ENCODE measurements around the gene NIFK.

GRCh38 chr2:121777699-121778058 is 41.0 kb upstream of the NIFK start:
- TF ChIP-seq, protein P1, sequence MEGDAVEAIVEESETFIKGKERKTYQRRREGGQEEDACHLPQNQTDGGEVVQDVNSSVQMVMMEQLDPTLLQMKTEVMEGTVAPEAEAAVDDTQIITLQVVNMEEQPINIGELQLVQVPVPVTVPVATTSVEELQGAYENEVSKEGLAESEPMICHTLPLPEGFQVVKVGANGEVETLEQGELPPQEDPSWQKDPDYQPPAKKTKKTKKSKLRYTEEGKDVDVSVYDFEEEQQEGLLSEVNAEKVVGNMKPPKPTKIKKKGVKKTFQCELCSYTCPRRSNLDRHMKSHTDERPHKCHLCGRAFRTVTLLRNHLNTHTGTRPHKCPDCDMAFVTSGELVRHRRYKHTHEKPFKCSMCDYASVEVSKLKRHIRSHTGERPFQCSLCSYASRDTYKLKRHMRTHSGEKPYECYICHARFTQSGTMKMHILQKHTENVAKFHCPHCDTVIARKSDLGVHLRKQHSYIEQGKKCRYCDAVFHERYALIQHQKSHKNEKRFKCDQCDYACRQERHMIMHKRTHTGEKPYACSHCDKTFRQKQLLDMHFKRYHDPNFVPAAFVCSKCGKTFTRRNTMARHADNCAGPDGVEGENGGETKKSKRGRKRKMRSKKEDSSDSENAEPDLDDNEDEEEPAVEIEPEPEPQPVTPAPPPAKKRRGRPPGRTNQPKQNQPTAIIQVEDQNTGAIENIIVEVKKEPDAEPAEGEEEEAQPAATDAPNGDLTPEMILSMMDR (IDR thresholded peaks at IDR 0.05; ENCODE audit: poor library complexity) = no peak
- TF ChIP-seq EZH2 (IDR thresholded peaks at IDR 0.05; ENCODE audit: borderline replicate concordance) = no peak

All from hepatocyte (in vitro differentiated cells).